ENCODE results near the gene AQP4. TPM values are rescaled to one million over a fixed set of nuclear protein-coding genes. Genes with fewer than 3 reads are reported as not detected.

Gene AQP4
- total RNA-seq, 4 donors from 2014 or later = 0.30 TPM; not detected in 3

- no peak for TF ChIP-seq CTCF (IDR thresholded peaks at IDR 0.05)
- no peak for TF ChIP-seq POLR2A (IDR thresholded peaks at IDR 0.05)
- no peak for TF ChIP-seq EP300 (IDR thresholded peaks at IDR 0.05)
- Histone ChIP-seq H3K9me3 (peaks cover 0 to 11% (median 0%) of the 10 kb centered on the region in 4 donors), H3K27ac (no peak overlapping the region), H3K36me3 (no peaks in the 10 kb centered on the region), H3K4me3 (no peak overlapping the region), H3K4me1 (no peaks in the 10 kb centered on the region), H3K27me3 (no peaks in the 10 kb centered on the region)
- WGBS, 2 donors = 60 to 74% methylated on average over 4 of the region's 4 CpGs
- DNase-seq (ENCODE audit: low spot score in 2 of 2) = no peak
Observed at GRCh38 chr18:26802330-26803200, 62.9 kb downstream of the AQP4 start.

Data from tibial nerve (tissue), 4 donors.